Keratinocyte (primary cell): ENCODE data around the gene COA8. TPM values are rescaled to one million over a fixed set of nuclear protein-coding genes. Genes with fewer than 3 reads are reported as not detected.

Experiments
- DNase-seq: peaks from one replicate; pipeline ENCODE4 v3.0.0-alpha.2; 2011; ENCODE audit warnings: low read depth, missing footprints, low spot score
- FAIRE-seq: peaks from 2 replicates; lab custom pipeline; 2011; peaks lifted over from hg19 to GRCh38; lab: Jason Lieb, UNC
- H2AFZ ChIP-seq: 2 replicates; pipeline ENCODE4 v1.6.0; 2012; ENCODE audit warnings: low read length, control low read depth, inconsistent platforms; ENCODE audit not compliant: control insufficient read depth
- H3K27ac ChIP-seq: 2 replicates; pipeline ENCODE4 v1.5.1; 2011; ENCODE audit warnings: low read length; ENCODE audit not compliant: control insufficient read depth, insufficient read depth
- H3K27me3 ChIP-seq: 3 replicates; pipeline ENCODE4 v1.6.0; 2011; ENCODE audit warnings: low read length; ENCODE audit not compliant: control insufficient read depth, insufficient read depth; ENCODE audit errors: extremely low read depth
- H3K36me3 ChIP-seq, 2 experiments: 2 replicates in 1 of 2; 3 replicates in 1 of 2; pipeline ENCODE4 v1.5.1; 2011; ENCODE audit warnings: low read length in 2 of 2, mild to moderate bottlenecking in 1 of 2; ENCODE audit not compliant: control insufficient read depth in 2 of 2, insufficient read depth in 2 of 2; ENCODE audit errors: extremely low read depth in 1 of 2
- H3K4me1 ChIP-seq: 3 replicates; pipeline ENCODE4 v1.5.1; 2011; ENCODE audit warnings: low read length; ENCODE audit not compliant: control insufficient read depth, insufficient read depth; ENCODE audit errors: extremely low read depth
- H3K4me2 ChIP-seq: 3 replicates; pipeline ENCODE4 v1.6.0; 2011; ENCODE audit warnings: low read depth, low read length; ENCODE audit not compliant: control insufficient read depth, insufficient read depth; ENCODE audit errors: extremely low read depth
- H3K4me3 ChIP-seq, 3 experiments: fragments of 200-600 bp in 1 of 3; sonication (generic) in 1 of 3; 2 replicates in 2 of 3; 3 replicates in 1 of 3; pipeline ENCODE4 v1.5.1; 2011 to 2016; ENCODE audit warnings: low read length in 3 of 3, mild to moderate bottlenecking in 3 of 3, control low read depth in 2 of 3, inconsistent platforms in 1 of 3, low read depth in 1 of 3, mixed read lengths in 1 of 3, mixed run types in 1 of 3, moderate library complexity in 1 of 3; ENCODE audit not compliant: control insufficient read depth in 2 of 3, insufficient read depth in 2 of 3; ENCODE audit errors: extremely low read depth in 1 of 3
- H3K79me2 ChIP-seq: 2 replicates; pipeline ENCODE4 v1.6.0; 2012; ENCODE audit warnings: low read length; ENCODE audit not compliant: control insufficient read depth, insufficient read depth
- H3K9ac ChIP-seq: 3 replicates; pipeline ENCODE4 v1.6.0; 2011; ENCODE audit warnings: low read length; ENCODE audit not compliant: control insufficient read depth, insufficient read depth; ENCODE audit errors: extremely low read depth
- H3K9me1 ChIP-seq: 3 replicates; pipeline ENCODE4 v1.6.0; 2011; ENCODE audit warnings: low read length; ENCODE audit not compliant: control insufficient read depth, insufficient read depth; ENCODE audit errors: extremely low read depth
- H3K9me3 ChIP-seq: 2 replicates; pipeline ENCODE4 v1.5.1; 2012; ENCODE audit warnings: low read depth, low read length; ENCODE audit not compliant: control insufficient read depth
- H4K20me1 ChIP-seq: 3 replicates; pipeline ENCODE4 v1.6.0; 2011; ENCODE audit warnings: low read length; ENCODE audit not compliant: control insufficient read depth, insufficient read depth; ENCODE audit errors: extremely low read depth
- CTCF ChIP-seq, 3 experiments: IDR thresholded peaks in 1 of 3; conservative IDR thresholded peaks in 1 of 3; optimal IDR thresholded peaks in 1 of 3; 2 replicates in 2 of 3; 3 replicates in 1 of 3; pipeline versions ENCODE3 to v1.5.1; 2011; ENCODE audit warnings: low read length in 3 of 3, mild to moderate bottlenecking in 3 of 3, moderate library complexity in 2 of 3, control low read depth in 1 of 3, inconsistent platforms in 1 of 3; ENCODE audit not compliant: insufficient read depth in 2 of 3; ENCODE audit errors: extremely low read depth in 1 of 3
- EZH2 ChIP-seq: IDR thresholded peaks from one replicate; pipeline ENCODE4 v1.6.1; 2012; ENCODE audit warnings: inconsistent platforms, mild to moderate bottlenecking, low read length, moderate library complexity
- dilution Hi-C: fragments of 300-500 bp; cut with MboI; formaldehyde crosslinking; loops from one replicate; pipeline ENCODE4 v1.7.0; 2020; ENCODE audit warnings: low sequenced_read_pairs; ENCODE audit not compliant: extremely low pct_ligation_motif_present
- polyA plus RNA-seq, 5 experiments: library from polyadenylated mRNA; depleted of rRNA in 3 of 5; stranded (reverse) in 3 of 5; stranded (forward) in 1 of 5; unstranded in 1 of 5; fragments of >200 nt; gene quantifications; 1 replicate in 1 of 5; 2 replicates in 3 of 5; 3 replicates in 1 of 5; pipeline versions ENCODE4 v1.2.1 to v1.2.3, GENCODE V29; 2011 to 2012; ENCODE audit warnings: missing spikeins in 2 of 5, low read depth in 1 of 5, low replicate concordance in 1 of 5

Gene COA8
- polyA plus RNA-seq, 1 donor (not counting 4 experiments of a cell fraction or from before 2014, with no cell fraction given) = 24.8 TPM

GRCh38 chr14:103530390-103530789 lies 32.4 kb upstream of the COA8 start:
- Histone ChIP-seq H3K4me3 (peak overlapping the region in 2 of 3 experiments; percentile 68 to 79), H3K27ac (no peak overlapping the region), H3K27me3 (no peaks in the 10 kb centered on the region), H4K20me1 (no peaks in the 10 kb centered on the region), H3K4me2 (peak overlapping the region; percentile 94), H2AFZ (no peak overlapping the region), H3K36me3 (peaks cover 8 to 19% of the 10 kb centered on the region in 2 experiments), H3K4me1 (peaks cover 28% of the 10 kb centered on the region), H3K9me1 (no peaks in the 10 kb centered on the region), H3K9ac (peak overlapping the region; percentile 83), H3K9me3 (no peaks in the 10 kb centered on the region), H3K79me2 (peaks cover 32% of the 10 kb centered on the region)
- DNase-seq (no peak), FAIRE-seq (no peak)
- dilution Hi-C loops = no loop called here
- TF ChIP-seq EZH2 (no peak), CTCF (optimal IDR thresholded peaks at IDR 0.05 in 1 of 3, IDR thresholded peaks at IDR 0.05 in 1 of 3, conservative IDR thresholded peaks at IDR 0.05 in 1 of 3; ENCODE audit: extremely low read depth in 1 of 3, insufficient read depth in 2 of 3, low read length in 3 of 3) (no peak)

DNA sequence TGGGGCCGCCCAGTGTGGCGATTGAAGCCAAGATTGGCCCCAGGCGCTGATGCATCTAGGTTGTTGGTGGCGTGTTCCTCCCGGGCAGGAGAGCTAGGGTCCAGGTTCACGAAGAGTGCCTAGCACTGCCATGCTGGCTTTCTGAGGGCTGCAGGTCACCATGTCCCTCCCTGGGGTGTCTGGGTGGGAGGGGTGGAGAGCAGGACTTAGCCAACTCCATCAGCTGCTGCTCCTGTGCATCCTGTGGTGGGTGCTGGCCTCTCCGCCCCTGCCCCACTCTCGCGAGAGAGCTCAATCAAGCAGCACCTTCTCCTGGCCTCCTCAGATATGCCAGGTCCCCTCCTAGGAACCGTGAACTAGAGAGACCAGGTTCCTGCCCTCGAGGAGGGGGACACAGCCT lies 31.9 kb upstream of the COA8 start:
- H3K27ac ChIP-seq = no peak overlapping the region
- no peak for TF ChIP-seq CTCF (optimal IDR thresholded peaks at IDR 0.05 in 1 of 3, IDR thresholded peaks at IDR 0.05 in 1 of 3, conservative IDR thresholded peaks at IDR 0.05 in 1 of 3; ENCODE audit: extremely low read depth in 1 of 3, insufficient read depth in 2 of 3, low read length in 3 of 3)
- TF ChIP-seq EZH2 = no peak
- H3K79me2 ChIP-seq = peaks cover 32% of the 10 kb centered on the region
- no peak for DNase-seq
- no peak overlapping the region for H3K9ac ChIP-seq
- FAIRE-seq = no peak
- dilution Hi-C loops = no loop called here
- H3K27me3 ChIP-seq = no peaks in the 10 kb centered on the region
- H3K4me2 ChIP-seq = peak overlapping the region; percentile 94
- peaks cover 8 to 19% of the 10 kb centered on the region in 2 experiments for H3K36me3 ChIP-seq
- no peaks in the 10 kb centered on the region for H4K20me1 ChIP-seq
- H3K4me1 ChIP-seq = peaks cover 28% of the 10 kb centered on the region
- no peaks in the 10 kb centered on the region for H3K9me3 ChIP-seq
- H3K4me3 ChIP-seq = no peak overlapping the region
- no peak overlapping the region for H2AFZ ChIP-seq
- H3K9me1 ChIP-seq = no peaks in the 10 kb centered on the region
